Tibial artery (tissue), 4 donors: Measurements from ENCODE around the gene RPTOR.

Experiments used
- DNase-seq, 2 donors: peaks; one replicate each; pipeline ENCODE4 v3.0.0-alpha.2; 2019
- H3K27ac ChIP-seq, 2 donors: fragments of 200-600 bp; sonication (generic) in 1 of 2; 1 replicate in 1 of 2; 2 replicates in 1 of 2; pipeline ENCODE4 v1.5.1; 2018 to 2019; ENCODE audit warnings: mild to moderate bottlenecking in 1 of 2
- H3K27me3 ChIP-seq, 2 donors: fragments of 200-600 bp; sonication (generic) in 1 of 2; one replicate each; pipeline versions ENCODE4 v1.5.1 to v1.6.0; 2016 to 2019
- H3K36me3 ChIP-seq, 3 donors: fragments of 200-600 bp; sonication (generic) in 2 of 3; one replicate each; pipeline ENCODE4 v1.5.1; 2016 to 2019; ENCODE audit warnings: mild to moderate bottlenecking in 2 of 3
- H3K4me1 ChIP-seq, 4 donors: fragments of 200-600 bp; sonication (generic) in 2 of 4; 1 replicate in 3 of 4; 2 replicates in 1 of 4; pipeline ENCODE4 v1.5.1; 2016 to 2019
- H3K4me3 ChIP-seq, 2 donors: fragments of 200-600 bp; sonication (generic) in 1 of 2; 1 replicate in 1 of 2; 2 replicates in 1 of 2; pipeline ENCODE4 v1.5.1; 2018 to 2019; ENCODE audit warnings: mild to moderate bottlenecking in 2 of 2
- H3K9me3 ChIP-seq, 3 donors: fragments of 200-600 bp; sonication (generic) in 1 of 3; one replicate each; pipeline ENCODE4 v1.5.1; 2016 to 2019
- intact Hi-C: fragments of 100-400 bp; cut with DNase I; formaldehyde crosslinking; loops from one replicate; pipeline ENCODE4 v1.15.0; 2023; ENCODE audit warnings: low total_unique reads
- TF ChIP-seq, protein P1 (sequence below), 2 experiments: fragments of 200-600 bp in 1 of 2; fragments of 450-650 bp in 1 of 2; IDR thresholded peaks; one replicate each; pipeline ENCODE4 v1.5.1; 2017 to 2019; ENCODE audit warnings: antibody characterized with exemption in 2 of 2, mild to moderate bottlenecking in 1 of 2, moderate library complexity in 1 of 2

RPTOR gene

DNA sequence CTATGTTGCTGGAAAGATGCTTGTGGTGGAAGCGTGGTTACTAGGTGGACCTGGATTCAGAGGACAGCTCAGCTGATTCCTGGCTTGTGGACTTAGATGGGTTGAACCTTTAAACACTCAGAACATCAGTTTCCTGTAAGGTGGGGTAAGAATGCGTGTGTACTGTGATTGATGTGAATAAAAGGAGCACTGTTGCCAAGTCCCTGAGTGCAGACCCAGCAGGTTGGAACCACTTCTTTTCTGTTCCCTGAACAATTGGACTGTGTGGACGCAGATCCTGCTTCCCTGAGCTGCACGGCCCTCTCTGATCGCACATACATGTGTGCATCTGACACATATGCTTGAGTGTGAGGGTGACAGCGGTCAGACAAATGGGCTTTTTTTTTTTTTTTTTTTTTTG, 37.5 kb downstream of the RPTOR start:
- peaks cover 0 to 7% (median 0%) of the 10 kb centered on the region in 3 donors for H3K36me3 ChIP-seq
- no peak overlapping the region for H3K4me3 ChIP-seq
- peaks cover 0 to 5% (median 0%) of the 10 kb centered on the region in 4 donors for H3K4me1 ChIP-seq
- no peak overlapping the region for H3K27ac ChIP-seq
- intact Hi-C loops, result no loop called here
- no peaks in the 10 kb centered on the region for H3K9me3 ChIP-seq
- no peak for DNase-seq
- no peaks in the 10 kb centered on the region for H3K27me3 ChIP-seq
- TF ChIP-seq, protein P1, sequence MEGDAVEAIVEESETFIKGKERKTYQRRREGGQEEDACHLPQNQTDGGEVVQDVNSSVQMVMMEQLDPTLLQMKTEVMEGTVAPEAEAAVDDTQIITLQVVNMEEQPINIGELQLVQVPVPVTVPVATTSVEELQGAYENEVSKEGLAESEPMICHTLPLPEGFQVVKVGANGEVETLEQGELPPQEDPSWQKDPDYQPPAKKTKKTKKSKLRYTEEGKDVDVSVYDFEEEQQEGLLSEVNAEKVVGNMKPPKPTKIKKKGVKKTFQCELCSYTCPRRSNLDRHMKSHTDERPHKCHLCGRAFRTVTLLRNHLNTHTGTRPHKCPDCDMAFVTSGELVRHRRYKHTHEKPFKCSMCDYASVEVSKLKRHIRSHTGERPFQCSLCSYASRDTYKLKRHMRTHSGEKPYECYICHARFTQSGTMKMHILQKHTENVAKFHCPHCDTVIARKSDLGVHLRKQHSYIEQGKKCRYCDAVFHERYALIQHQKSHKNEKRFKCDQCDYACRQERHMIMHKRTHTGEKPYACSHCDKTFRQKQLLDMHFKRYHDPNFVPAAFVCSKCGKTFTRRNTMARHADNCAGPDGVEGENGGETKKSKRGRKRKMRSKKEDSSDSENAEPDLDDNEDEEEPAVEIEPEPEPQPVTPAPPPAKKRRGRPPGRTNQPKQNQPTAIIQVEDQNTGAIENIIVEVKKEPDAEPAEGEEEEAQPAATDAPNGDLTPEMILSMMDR (IDR thresholded peaks at IDR 0.05), result no peak

- DNase-seq, result no peak
- TF ChIP-seq, protein P1 (IDR thresholded peaks at IDR 0.05), result no peak
- no peaks in the 10 kb centered on the region for H3K27me3 ChIP-seq
- H3K9me3 ChIP-seq, result no peaks in the 10 kb centered on the region
- H3K4me3 ChIP-seq, result no peak overlapping the region
- H3K36me3 ChIP-seq, result peaks cover 0 to 7% (median 0%) of the 10 kb centered on the region in 3 donors
- H3K27ac ChIP-seq, result no peak overlapping the region
- peaks cover 0 to 5% (median 2%) of the 10 kb centered on the region in 4 donors for H3K4me1 ChIP-seq
- intact Hi-C loops, result no loop called here
Observed at GRCh38 chr17:80584176-80584905, 39.7 kb downstream of the RPTOR start.

GRCh38 chr17:80585890-80586845, 41.5 kb downstream of the RPTOR start:
- H3K4me3 ChIP-seq, result no peak overlapping the region

GRCh38 chr17:80586846-80587228, 42.2 kb downstream of the RPTOR start:
- TF ChIP-seq, protein P1 (IDR thresholded peaks at IDR 0.05), result no peak
- no peak overlapping the region for H3K4me3 ChIP-seq
- H3K9me3 ChIP-seq, result no peaks in the 10 kb centered on the region
- H3K27ac ChIP-seq, result no peak overlapping the region
- intact Hi-C loops, result no loop called here
- peaks cover 0 to under 1% (median 0%) of the 10 kb centered on the region in 3 donors for H3K36me3 ChIP-seq
- no peaks in the 10 kb centered on the region for H3K27me3 ChIP-seq
- peaks cover 0 to 5% (median 2%) of the 10 kb centered on the region in 4 donors for H3K4me1 ChIP-seq
- no peak for DNase-seq

More at GRCh38 chr17:80585890-80586845, 41.5 kb downstream of the RPTOR start:
- intact Hi-C loops, result no loop called here
- Histone ChIP-seq H3K36me3 (peaks cover 0 to 7% (median 0%) of the 10 kb centered on the region in 3 donors), H3K27ac (no peak overlapping the region), H3K9me3 (no peaks in the 10 kb centered on the region), H3K4me1 (peaks cover 0 to 5% (median 2%) of the 10 kb centered on the region in 4 donors), H3K27me3 (no peaks in the 10 kb centered on the region)
- DNase-seq, result no peak
- TF ChIP-seq, protein P1 (IDR thresholded peaks at IDR 0.05), result no peak

DNA sequence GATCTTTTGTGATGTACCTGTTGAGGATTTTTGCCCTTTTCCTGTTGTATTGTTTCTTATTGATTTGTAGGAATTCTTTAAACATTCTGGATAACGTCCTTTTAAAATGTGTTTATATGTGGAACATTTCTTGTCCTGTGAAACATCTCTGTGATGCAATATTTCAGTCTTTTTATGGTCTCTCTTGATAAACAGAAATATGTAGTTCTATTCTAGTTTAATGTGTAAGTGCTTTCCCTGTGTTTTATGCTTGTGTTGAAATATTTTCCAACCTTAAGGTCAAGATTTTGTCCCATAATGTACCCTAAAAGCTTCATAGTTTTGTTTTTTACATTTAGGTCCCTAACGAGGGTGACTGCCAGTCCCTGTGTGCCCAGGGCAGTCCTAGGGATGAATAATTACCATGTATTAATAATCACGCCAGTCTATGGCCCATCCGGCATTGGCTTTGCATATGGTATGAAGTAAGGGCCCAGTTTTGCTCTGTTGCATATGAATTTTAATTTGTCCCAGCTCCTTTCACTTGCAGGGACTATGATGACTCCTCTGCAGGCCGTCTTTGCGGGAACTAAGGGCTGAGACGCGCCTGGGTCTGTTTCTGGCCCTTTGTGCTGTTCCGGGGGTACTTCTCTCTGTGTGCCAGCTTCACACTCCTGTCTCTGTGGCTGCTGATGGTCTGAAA, 44.2 kb downstream of the RPTOR start:
- Histone ChIP-seq H3K4me3 (no peak overlapping the region), H3K27me3 (no peaks in the 10 kb centered on the region), H3K4me1 (peaks cover 0 to 5% (median 2%) of the 10 kb centered on the region in 4 donors), H3K36me3 (no peaks in the 10 kb centered on the region), H3K27ac (no peak overlapping the region), H3K9me3 (no peaks in the 10 kb centered on the region)
- intact Hi-C loops, result no loop called here
- TF ChIP-seq, protein P1 (IDR thresholded peaks at IDR 0.05), result no peak
- DNase-seq, result no peak
